Esophagus muscularis mucosa (tissue), 3 donors: ENCODE measurements around the gene GRIK1.

ENCODE experiments used
- CTCF ChIP-seq, 3 experiments: fragments of 200-600 bp in 2 of 3; fragments of 450-650 bp in 1 of 3; sonication (generic) in 2 of 3; IDR thresholded peaks; one replicate each; pipeline ENCODE4 v1.5.1; 2017 to 2019; ENCODE audit warnings: antibody characterized with exemption in 3 of 3, mild to moderate bottlenecking in 2 of 3, moderate library complexity in 1 of 3
- POLR2A ChIP-seq: fragments of 450-650 bp; IDR thresholded peaks from one replicate; pipeline ENCODE4 v1.6.1; 2017; ENCODE audit warnings: antibody characterized with exemption, moderate library complexity, mild to moderate bottlenecking, low read depth

- no peak for TF ChIP-seq CTCF (IDR thresholded peaks at IDR 0.05)
- TF ChIP-seq POLR2A: no peak
These were observed 47.4 kb downstream of the GRIK1 start for GRCh38 chr21:29892379-29892778.
